PC-3 (cell line): ENCODE measurements around the gene CYP2B6. TPM values are rescaled to one million over a fixed set of nuclear protein-coding genes. Genes with fewer than 3 reads are reported as not detected.
"Not testable (repeated sequence)": the region's sequence is repeated elsewhere in the genome, so short reads cannot be mapped to it uniquely, and the experiment has no call there.

ENCODE experiments used
- ATAC-seq: fragments of 200-7000 bp; cut with Tn5 transposase; 2 replicates; pipeline ENCODE4 v1.9.1; 2020; ENCODE audit warnings: mild to moderate bottlenecking, moderate library complexity
- BruUV-seq: library from RNA; stranded (reverse); fragments of 400-500 nt; replicated peaks from 2 replicates; lab custom pipeline; 2021; lab: Mats Ljungman, UMichigan
- CTCF ChIA-PET: fragments of 300-600 bp; sonication (Branson Sonifier 250); formaldehyde crosslinking; loops from one replicate; lab custom pipeline; 2022; ENCODE audit warnings: antibody characterized with exemption; lab: Charles Lee
- POLR2A ChIA-PET: fragments of 300-600 bp; sonication (Branson Sonifier 250); formaldehyde crosslinking; loops from one replicate; lab custom pipeline; 2022; ENCODE audit warnings: antibody characterized with exemption; ENCODE audit not compliant: unreplicated experiment; lab: Charles Lee
- DNase-seq: peaks from one replicate; pipeline ENCODE4 v3.0.0-alpha.2; 2015
- H2AFZ ChIP-seq: fragments of 300-600 bp; sonication (generic); 2 replicates; pipeline ENCODE4 v1.6.0; 2016; ENCODE audit warnings: antibody characterized with exemption, low read length
- H3F3A ChIP-seq: fragments of 300-600 bp; sonication (generic); one replicate; pipeline ENCODE4 v1.6.0; 2017; ENCODE audit warnings: antibody characterized with exemption, low read length, control low read depth, mild to moderate bottlenecking; ENCODE audit not compliant: unreplicated experiment
- H3K27ac ChIP-seq: fragments of 300-600 bp; sonication (generic); 2 replicates; pipeline ENCODE4 v1.5.1; 2016; ENCODE audit warnings: mild to moderate bottlenecking, low read length
- H3K27me3 ChIP-seq: fragments of 300-600 bp; sonication (generic); 2 replicates; pipeline ENCODE4 v1.6.1; 2016; ENCODE audit warnings: low read length, mixed read lengths
- H3K36me3 ChIP-seq: fragments of 300-600 bp; sonication (generic); 2 replicates; pipeline ENCODE4 v1.6.1; 2016; ENCODE audit warnings: low read depth, mixed run types, low read length, mixed read lengths
- H3K4me1 ChIP-seq: fragments of 300-600 bp; sonication (generic); 2 replicates; pipeline ENCODE4 v1.5.1; 2016; ENCODE audit warnings: low read length; ENCODE audit not compliant: insufficient read depth
- H3K4me2 ChIP-seq: fragments of 300-600 bp; sonication (generic); 2 replicates; pipeline ENCODE4 v1.6.0; 2016; ENCODE audit warnings: low read length
- H3K4me3 ChIP-seq: fragments of 300-600 bp; sonication (generic); 2 replicates; pipeline ENCODE4 v1.5.1; 2016; ENCODE audit warnings: mild to moderate bottlenecking, low read length, mixed read lengths
- H3K79me2 ChIP-seq: fragments of 300-600 bp; sonication (generic); 2 replicates; pipeline ENCODE4 v1.6.1; 2017; ENCODE audit warnings: low read length, mixed read lengths
- H3K9ac ChIP-seq: fragments of 300-600 bp; sonication (generic); 2 replicates; pipeline ENCODE4 v1.6.0; 2016; ENCODE audit warnings: mild to moderate bottlenecking, low read length
- H3K9me2 ChIP-seq: fragments of 300-600 bp; sonication (generic); replicated peaks from 2 replicates; pipeline ENCODE4 v1.6.1; 2016; ENCODE audit warnings: mixed run types, low read length, mixed read lengths
- H3K9me3 ChIP-seq: fragments of 300-600 bp; sonication (generic); 2 replicates; pipeline ENCODE4 v1.6.1; 2016; ENCODE audit warnings: low read length, mixed read lengths
- H4K20me1 ChIP-seq: fragments of 300-600 bp; sonication (generic); 2 replicates; pipeline ENCODE4 v1.6.1; 2016; ENCODE audit warnings: low read length, mixed read lengths
- intact Hi-C: fragments of 100-400 bp; cut with micrococcal nuclease; formaldehyde crosslinking; loops from 2 replicates; pipeline ENCODE4 v1.9.0; 2023
- total RNA-seq: library from RNA; depleted of rRNA; stranded (reverse); fragments of >200 nt; gene quantifications from 2 replicates; pipeline ENCODE4 v1.2.3, GENCODE V29; 2014

Gene CYP2B6
- total RNA-seq, 1 experiment from 2014 or later = not detected

GRCh38 chr19:40965351-40965750 lies 25.7 kb upstream of the CYP2B6 start:
- H3K4me2 ChIP-seq, CTCF ChIA-PET, H3K9me2 ChIP-seq, intact Hi-C loops, H3K79me2 ChIP-seq, H2AFZ ChIP-seq, H4K20me1 ChIP-seq, H3K27me3 ChIP-seq, POLR2A ChIA-PET, H3K9ac ChIP-seq, H3F3A ChIP-seq, H3K4me3 ChIP-seq, ATAC-seq, H3K27ac ChIP-seq, H3K9me3 ChIP-seq, DNase-seq, H3K36me3 ChIP-seq, BruUV-seq: not testable (repeated sequence)
- peaks cover 20% of the 10 kb centered on the region for H3K4me1 ChIP-seq

GRCh38 chr19:40966591-40966990 lies 24.5 kb upstream of the CYP2B6 start:
- BruUV-seq, H3K9me3 ChIP-seq, H3K4me2 ChIP-seq, POLR2A ChIA-PET, CTCF ChIA-PET, H3K9me2 ChIP-seq, H2AFZ ChIP-seq, H4K20me1 ChIP-seq, H3K4me3 ChIP-seq, H3K79me2 ChIP-seq, H3F3A ChIP-seq, ATAC-seq, H3K27ac ChIP-seq, DNase-seq, intact Hi-C loops, H3K27me3 ChIP-seq, H3K9ac ChIP-seq, H3K36me3 ChIP-seq: not testable (repeated sequence)
- peaks cover 20% of the 10 kb centered on the region for H3K4me1 ChIP-seq

GRCh38 chr19:40968065-40968464 lies 23.0 kb upstream of the CYP2B6 start:
- H3K4me3 ChIP-seq, H3K27me3 ChIP-seq, H3K9ac ChIP-seq, POLR2A ChIA-PET, H3K4me2 ChIP-seq, CTCF ChIA-PET, H3K36me3 ChIP-seq, BruUV-seq, H4K20me1 ChIP-seq, DNase-seq, H3K4me1 ChIP-seq, H3K79me2 ChIP-seq, H3K27ac ChIP-seq, H3K9me2 ChIP-seq, intact Hi-C loops, H3F3A ChIP-seq, H3K9me3 ChIP-seq, ATAC-seq, H2AFZ ChIP-seq: not testable (repeated sequence)

DNA sequence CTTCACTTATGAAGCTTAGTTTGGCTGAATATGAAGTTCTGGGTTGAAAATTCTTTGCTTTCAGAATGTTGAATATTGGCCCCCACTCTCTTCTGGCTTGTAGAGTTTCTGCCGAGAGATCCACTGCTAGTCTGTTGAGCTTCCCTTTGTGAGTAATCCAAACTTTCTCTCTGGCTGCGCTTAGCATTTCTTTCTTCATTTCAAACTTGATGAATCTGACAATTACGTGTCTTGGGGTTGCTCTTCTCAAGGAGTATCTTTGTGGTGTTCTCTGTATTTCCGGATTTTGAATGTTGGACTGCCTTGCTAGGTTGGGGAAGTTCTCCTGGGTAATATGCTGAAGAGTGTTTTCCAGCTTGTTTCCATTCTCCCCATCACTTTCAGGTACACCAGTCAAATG lies 21.4 kb upstream of the CYP2B6 start:
- H3K4me1 ChIP-seq, H3K4me3 ChIP-seq, H3F3A ChIP-seq, H3K79me2 ChIP-seq, H3K27ac ChIP-seq, POLR2A ChIA-PET, H3K9ac ChIP-seq, H3K27me3 ChIP-seq, BruUV-seq, H2AFZ ChIP-seq, ATAC-seq, H3K9me3 ChIP-seq, H3K36me3 ChIP-seq, H4K20me1 ChIP-seq, H3K9me2 ChIP-seq, intact Hi-C loops, CTCF ChIA-PET, H3K4me2 ChIP-seq, DNase-seq: not testable (repeated sequence)

DNA sequence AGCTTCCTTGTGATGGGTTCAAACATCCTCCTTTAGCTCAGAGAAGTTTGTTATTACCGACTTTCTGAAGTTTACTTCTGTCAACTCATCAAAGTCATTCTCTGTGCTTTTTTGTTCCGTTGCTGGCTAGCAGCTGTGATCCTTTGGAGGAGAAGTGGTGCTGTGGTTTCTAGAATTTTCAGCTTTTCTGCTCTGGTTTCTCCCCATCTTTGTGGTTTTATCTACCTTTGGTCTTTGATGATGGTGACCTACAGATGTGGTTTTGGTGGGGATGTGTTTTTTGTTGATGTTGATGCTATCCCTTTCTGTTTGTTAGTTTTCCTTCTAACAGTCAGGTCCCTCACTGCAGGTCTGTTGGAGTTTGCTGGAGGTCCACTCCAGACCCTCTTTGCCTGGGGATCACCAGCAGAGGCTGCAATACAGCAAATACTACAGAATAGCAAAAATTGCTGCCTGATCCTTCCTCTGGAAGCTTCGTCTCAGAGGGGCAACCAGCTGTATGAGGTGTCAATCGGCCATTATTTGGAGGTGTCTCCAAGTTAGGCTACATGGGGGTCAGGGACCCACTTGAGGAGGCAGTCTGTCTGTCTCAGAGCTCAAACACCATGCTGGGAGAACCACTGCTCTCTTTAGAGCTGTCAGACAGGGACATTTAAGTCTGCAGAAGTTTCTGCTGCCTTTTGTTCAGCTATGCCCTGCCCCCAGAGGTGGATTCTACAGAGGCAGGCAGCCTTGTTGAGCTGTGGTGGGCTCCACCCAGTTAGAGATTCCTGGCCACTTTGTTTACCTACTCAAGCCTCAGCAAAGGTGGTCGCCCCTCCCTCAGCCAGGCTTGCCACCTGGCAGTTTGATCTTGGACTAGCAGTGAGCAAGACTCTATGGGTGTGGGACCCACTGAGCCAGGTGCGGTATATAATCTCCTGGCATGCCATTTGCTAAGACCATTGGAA lies 20.4 kb upstream of the CYP2B6 start:
- intact Hi-C loops, H3K4me3 ChIP-seq, H3K4me1 ChIP-seq, H2AFZ ChIP-seq, H4K20me1 ChIP-seq, H3F3A ChIP-seq, H3K4me2 ChIP-seq, H3K9me2 ChIP-seq, H3K27me3 ChIP-seq, DNase-seq, BruUV-seq, CTCF ChIA-PET, H3K36me3 ChIP-seq, H3K79me2 ChIP-seq, H3K27ac ChIP-seq, H3K9me3 ChIP-seq, H3K9ac ChIP-seq, POLR2A ChIA-PET, ATAC-seq: not testable (repeated sequence)
